PC-3 (cell line): ENCODE data around the gene SMCO1.

Experiments
- CTCF ChIP-seq: fragments of 300-600 bp; sonication (generic); conservative IDR thresholded peaks from 2 replicates; pipeline ENCODE4 v1.5.1; 2017; ENCODE audit warnings: antibody characterized with exemption, low read depth, mild to moderate bottlenecking, low read length
- EZH2 ChIP-seq: fragments of 300-600 bp; sonication (generic); IDR thresholded peaks from one replicate; pipeline ENCODE4 v1.6.1; 2017; ENCODE audit warnings: antibody characterized with exemption, mild to moderate bottlenecking, low read length; ENCODE audit not compliant: unreplicated experiment
- EZH2phosphoT487 ChIP-seq: fragments of 300-600 bp; sonication (generic); IDR thresholded peaks from 2 replicates; pipeline ENCODE4 v1.6.1; 2018; ENCODE audit warnings: mild to moderate bottlenecking, antibody characterized with exemption, low read length, borderline replicate concordance

- TF ChIP-seq CTCF: peak; percentile 36
- no peak for TF ChIP-seq EZH2phosphoT487
- no peak for TF ChIP-seq EZH2
Measured at GRCh38 chr3:196524527-196524926, 9.4 kb upstream of the SMCO1 start.
